GM19238 (cell line): ENCODE measurements around the gene TOR1AIP2.
"Not testable (repeated sequence)": the region's sequence is repeated elsewhere in the genome, so short reads cannot be mapped to it uniquely, and the experiment has no call there.

Experiments used
- DNase-seq: peaks from one replicate; pipeline ENCODE4 v3.0.0; 2011; ENCODE audit warnings: low spot score; ENCODE audit not compliant: insufficient read length

The TOR1AIP2 gene

DNA sequence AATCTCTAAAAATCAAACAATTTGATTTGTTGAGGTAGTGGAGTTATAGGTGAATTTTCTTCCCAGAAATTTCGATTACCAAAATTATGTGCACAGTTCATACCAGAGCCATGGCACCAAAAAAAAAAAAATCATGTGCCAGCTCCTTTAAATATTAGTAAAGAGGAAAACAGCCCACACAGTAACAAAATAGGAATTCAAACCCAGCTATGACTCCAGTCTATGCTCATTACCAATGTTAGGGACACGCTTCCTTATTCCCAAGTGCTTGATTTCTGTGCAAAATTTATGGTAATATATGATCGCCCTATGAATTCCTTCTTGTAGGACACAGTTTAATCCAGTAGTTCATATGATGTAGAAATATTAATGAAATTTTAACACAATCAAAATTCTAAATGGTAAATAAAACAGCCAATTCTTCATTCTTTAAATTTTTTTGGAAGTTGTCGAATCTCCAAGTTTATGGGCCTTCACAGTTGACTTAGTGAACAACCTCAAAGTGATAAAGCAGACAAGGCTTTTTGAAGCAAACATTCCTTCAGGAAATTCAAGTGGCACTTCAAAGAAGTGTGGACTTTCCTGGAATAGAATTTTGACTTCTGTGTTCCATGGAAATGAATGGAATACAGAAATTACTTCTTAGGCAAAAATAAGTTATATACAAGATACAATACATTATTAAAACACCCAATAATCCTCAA, 1.9 kb downstream of the TOR1AIP2 start:
- DNase-seq, result no peak

DNA sequence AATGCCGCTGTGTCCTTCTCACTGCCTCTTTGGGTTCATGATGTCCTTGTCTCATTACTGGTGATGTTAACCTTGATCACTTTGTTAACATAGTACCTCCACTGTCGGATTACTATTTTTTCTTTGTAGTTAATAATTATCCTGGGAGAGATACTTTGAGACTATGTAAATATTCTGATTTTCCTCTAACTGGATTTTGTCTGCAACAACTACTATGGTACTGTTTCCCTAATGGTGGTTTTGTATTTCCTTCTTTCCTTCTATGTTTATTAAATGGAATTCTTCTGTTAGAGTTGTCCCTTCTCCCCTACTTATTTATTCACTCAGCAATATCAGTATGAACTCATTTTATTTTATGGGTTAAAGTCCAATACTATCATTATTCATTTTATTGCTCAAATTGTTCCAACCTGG, 4.2 kb downstream of the TOR1AIP2 start:
- DNase-seq, result no peak

DNA sequence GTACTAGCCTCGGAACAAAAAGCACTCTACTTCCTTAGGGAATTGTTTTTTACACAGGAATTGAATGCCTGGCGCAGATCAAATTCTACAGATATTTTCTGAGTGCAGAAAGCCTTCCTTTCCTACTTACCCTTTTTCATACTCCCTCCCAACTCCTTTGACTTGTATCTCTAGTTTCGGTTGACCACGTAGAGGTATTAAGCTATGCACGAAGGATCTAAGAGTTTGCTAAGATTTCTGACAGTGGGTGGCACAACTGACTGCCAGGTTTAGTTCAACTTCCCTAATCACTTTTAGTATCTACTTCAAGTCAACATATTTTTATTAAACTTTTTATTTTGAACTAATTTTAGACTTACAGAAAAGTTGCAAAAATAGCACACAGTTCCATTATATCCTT, 5.0 kb downstream of the TOR1AIP2 start:
- DNase-seq, result no peak

DNA sequence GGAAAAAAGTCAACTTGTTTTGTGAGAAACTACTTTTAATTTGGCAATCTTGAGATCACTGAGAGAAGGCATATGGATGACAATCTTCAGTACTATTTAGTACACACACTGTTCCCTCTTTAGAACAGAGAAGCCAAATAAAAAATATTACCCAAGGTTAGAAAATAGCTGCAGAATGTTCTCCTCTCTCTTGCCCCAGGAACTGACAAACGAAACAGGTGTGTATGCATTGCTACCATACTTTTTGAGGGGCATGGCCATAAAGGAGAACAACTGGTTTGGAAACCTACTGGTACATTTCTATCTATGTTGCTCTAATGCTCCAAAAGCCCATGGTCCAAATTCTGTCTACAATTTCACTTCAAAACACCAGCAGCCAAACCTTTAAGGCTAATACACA, 5.7 kb downstream of the TOR1AIP2 start:
- DNase-seq, result no peak

DNA sequence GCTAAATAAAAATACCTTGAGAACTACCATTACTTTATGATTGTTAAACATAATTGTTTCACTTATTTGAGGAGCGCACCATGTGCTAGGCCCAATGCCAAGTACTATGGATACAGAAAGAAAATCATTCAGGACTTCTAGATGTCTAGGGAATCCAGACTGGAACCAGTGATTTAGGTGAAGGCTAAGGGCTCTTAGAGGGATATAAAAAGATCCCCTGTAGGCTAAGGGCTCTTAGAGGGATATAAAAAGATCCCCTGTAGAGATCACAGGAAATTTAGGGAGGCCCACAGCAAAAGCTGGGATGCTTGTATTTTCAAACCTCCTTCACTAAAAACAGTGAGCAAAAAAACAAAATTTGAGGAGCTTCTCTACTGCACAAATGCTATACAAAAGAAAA, 6.7 kb downstream of the TOR1AIP2 start:
- no peak for DNase-seq

DNA sequence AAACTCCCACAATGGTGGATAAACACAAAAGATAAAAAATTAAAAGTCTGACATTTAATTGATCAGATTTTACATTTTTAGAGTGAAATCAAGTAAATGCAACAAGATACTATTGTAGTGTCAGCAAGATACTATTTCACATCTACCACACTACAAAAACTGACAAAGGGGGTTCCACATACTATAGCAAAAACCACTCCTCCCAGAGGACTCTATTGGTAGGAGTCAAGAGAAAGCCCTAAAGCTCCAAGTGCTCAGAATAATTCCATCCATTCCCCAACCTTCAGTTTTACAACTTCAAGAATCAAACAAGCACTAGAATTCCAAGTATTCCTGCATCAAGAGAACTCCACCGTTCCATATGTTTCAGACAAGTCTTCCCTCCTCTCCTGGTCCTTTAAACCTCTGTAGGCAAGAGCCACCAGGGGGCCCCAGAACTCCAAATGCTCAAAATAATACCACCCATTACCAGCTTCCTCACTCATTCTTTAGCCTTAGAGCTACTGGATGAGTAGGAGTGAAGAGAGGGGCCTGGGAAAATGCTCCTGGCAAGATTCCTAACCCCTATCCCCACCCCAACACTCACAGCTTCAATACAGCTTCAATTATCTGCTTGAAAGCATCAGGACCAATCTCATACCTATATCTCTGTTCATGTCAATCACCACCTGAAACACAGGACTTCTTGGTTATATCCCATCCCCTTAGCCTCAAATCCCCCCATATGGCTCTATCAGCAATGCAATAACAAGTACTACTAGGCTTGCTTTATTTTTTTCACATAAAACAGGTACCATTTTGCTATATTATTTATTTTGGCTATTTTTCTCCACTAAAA, 9.9 kb downstream of the TOR1AIP2 start:
- DNase-seq, result no peak

DNA sequence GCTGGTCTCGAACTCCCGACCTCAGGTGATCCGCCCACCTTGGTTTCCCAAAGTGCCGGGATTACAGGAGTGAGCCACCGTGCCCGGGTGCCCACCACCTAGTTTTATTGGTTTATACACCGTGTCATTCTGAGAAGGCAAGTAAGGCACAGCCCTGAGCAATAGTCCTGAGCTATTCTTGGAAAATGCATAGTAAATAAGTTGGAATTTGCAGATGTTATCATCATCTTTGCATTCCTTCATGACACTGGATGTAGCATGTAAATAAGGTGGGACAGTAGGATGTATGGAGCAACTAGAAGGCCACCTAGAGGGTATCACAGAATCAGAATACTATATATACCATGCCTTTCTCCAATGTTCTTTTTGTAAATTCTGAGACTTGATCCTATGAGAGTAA, 11.0 kb downstream of the TOR1AIP2 start:
- DNase-seq, result no peak

DNA sequence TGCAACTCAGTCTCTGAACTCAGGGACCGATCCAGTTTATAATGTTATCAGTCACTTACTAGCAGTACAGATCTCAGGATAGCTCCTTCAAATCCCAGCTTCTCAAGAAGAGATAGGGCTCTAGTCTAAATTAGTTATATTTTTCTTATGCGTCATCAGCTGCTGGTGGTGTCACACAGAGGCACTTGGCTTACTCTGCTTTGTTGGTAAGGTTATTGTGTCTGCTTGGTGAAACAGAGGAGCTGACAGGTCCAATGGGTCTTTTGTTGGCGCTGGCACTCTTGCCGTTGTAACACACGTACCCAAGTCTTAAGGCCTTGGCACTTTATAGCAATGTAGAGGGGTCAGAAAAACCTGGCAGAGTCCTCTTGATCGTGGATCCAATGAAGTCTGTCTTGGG, 12.2 kb downstream of the TOR1AIP2 start:
- no peak for DNase-seq

DNA sequence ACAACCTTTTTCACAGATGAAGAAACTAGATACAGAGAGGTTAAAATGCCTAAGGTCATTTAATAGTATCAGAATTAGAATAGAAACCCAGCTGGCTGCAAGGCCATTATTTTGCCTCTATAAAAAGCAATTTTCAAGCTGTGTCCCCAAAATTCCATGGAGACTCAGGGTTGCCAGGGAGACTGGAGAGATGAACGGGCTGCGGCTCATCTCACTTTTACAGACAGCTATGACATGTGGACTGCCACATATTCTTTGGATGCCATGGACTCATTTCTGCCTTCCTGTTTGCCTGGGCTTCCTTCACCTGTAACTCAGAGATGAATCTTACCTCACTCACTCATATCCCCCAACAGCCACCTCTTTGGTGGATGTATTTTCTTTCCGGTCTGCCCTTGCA, 17.0 kb downstream of the TOR1AIP2 start:
- no peak for DNase-seq

DNA sequence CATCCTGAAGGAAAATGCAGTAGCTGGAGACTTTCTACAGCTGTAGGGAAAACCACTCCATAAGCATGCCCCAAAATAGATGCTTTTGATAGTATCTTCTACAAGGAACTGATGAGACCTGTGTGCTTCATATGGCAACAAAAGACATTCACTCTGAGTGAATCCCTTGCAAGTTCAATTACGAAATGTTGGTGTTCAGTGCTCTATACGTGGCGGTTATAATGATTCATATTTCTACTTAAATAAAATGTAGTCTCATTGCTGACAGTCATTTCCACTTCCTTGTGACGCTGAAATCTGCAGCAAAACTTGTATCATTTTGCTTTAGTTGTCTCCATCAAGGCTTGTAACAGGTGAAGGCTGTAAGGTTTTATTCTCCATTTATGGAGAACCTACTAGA, 20.6 kb downstream of the TOR1AIP2 start:
- DNase-seq, result no peak

DNA sequence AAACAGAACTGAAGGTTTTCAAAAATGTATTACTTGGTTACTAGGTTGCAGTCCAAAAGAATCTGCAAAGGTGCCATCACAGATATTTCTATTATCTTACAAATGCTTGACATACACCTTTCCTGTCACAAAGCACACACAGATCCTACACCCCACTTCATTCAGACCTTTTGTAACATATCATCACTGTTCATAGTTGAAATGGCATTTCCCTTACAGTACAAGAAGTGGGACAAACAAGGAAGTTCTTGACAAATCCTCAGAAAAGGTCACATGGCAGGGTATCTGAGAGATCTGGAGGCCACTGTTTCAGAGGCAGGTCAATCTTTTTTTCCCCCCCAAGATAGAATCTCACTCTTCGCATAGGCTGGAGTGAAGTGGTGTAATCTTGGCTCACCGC, 21.3 kb downstream of the TOR1AIP2 start:
- no peak for DNase-seq

DNA sequence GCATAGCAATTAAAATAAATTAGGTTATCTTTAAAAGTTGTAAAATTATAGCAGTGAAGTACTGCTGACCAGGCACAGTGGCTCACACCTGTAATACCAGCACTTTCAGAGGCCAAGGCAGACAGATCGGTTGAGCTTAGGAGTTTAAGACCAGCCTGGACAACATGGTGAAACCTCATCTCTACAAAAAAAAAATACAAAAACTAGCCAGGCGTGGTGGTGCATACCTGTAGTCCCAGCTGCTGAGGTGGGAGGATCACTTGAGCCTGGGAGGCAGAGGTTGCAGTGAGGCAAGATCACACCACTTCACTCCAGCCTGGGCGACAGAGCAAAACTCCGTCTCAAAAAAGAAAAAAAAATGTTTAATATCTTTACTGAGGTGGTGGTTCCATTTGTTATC, 21.8 kb downstream of the TOR1AIP2 start:
- DNase-seq, result not testable (repeated sequence)

DNA sequence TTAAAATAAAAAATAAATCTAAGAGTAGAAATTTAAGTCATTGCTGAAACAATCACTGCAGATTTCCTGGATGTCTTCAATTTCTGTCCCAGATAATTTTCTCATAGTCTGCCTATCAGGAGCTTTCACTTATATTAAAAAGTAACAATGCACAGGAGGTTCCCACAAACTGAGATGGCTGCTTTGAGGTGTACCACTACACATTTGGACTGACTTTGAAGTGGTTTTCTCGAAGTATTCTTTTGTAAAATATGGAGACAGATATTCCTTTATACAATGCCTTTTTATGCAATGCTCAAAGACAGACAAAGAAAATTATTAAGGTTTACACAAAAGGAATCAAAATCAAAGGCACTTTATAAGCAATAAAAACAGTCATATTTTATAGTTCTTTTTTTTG, 24.5 kb downstream of the TOR1AIP2 start:
- no peak for DNase-seq

DNA sequence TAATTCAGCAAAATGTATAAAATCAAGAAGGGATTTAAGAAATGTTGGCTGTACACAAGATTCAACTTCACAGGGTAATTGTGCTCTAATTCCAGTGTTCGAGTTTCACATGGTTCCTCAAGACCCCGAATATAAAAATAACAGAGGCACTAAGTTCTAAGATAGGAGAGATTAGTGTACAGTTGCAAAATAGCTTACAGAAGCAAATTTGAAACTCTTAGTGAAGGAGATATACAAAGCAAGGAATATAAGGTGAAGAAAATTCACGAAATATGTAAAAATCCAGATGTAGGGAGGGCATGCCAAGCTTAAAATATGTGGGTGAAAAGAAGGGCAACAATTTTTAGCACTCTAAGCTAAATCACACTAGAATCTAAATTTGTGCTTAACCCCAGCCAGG, 29.4 kb downstream of the TOR1AIP2 start:
- no peak for DNase-seq

DNA sequence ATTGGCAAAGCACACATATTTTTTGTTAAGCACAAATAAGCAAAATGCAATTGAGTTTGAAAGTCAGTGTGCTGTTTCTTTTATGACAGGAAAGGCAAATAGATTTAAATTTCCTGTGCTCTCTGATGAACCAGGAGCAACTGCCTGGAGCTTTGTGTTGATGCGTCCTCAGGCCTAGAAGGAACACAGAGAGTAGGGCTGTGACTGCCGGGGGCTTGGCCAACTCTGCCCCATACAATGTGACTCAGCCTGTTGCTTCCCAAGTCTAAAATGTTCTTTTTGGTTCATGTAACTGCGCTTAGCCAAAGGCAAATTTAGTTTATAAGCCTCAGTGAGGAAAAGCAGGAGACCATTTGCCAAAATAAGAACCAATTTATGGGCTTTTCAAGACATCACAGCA, 37.5 kb downstream of the TOR1AIP2 start:
- DNase-seq, result no peak

DNA sequence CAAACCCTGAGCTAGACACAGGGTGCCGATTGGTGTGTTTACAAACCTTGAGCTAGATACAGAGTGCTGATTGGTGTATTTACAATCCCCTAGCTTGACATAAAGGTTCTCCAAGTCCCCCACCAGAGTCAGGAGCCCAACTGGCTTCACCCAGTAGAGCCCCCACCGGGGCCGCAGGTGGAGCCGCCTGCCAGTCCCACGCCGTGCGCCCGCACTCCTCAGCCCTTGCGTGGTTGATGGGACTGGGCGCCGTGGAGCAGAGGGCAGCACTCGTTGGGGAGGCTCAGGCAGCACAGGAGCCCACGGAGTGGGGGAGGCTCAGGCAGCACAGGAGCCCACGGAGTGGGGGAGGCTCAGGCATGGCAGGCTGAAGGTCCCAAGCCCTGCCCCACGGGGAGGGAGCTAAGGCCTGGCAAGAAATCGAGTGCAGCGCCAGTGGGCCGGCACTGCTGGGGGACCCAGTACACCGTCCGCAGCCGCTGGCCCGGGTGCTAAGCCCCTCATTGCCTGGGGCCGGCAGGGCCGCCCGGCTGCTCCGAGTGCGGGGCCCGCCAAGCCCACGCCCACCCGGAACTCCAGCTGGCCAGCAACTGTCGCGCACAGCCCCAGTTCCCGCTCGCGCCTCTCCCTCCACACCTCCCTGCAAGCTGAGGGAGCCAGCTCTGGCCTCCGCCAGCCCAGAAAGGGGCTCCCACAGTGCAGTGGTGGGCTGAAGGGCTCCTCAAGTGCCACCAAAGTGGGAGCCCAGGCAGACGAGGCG, 40.7 kb downstream of the TOR1AIP2 start:
- DNase-seq, result not testable (repeated sequence)

DNA sequence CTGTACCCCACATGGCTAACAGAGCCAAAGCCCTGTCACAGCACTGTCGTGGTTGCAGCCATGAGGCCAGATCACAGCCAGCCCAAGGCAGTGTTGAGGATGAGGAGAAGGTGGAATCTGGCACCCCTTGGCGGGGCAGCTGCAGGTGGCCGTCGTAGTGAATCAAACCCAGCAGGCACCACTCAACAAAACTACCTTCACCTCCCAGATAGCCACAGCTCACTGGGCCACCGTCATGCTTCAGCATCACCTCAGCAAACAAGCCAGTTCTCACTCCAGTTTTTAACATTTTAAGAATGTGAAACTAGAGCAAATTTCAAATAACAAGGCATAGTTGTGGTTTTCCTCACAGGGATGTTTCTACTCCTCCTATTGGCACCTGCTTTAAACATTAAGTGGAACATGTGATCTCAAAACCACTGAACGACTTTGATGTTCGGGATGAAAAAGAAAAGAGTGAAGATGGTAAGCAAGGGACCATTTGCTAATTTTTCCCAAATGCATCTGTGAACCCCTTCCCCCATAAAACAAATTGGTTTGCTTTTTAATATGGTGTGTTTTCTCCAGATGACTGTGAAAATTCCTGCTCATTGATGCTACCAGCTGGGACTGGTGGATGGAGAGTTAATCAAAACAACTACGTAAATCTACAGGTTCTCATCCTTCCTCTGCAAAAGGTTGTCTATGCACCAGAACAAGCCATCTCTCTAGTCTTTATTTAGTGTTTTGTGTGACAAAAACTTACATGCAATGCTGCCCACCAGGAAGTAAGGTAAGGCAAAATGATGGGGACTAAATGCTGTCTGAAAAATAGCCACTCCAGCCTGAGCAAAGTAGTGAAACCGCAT, 45.5 kb downstream of the TOR1AIP2 start:
- DNase-seq, result no peak

DNA sequence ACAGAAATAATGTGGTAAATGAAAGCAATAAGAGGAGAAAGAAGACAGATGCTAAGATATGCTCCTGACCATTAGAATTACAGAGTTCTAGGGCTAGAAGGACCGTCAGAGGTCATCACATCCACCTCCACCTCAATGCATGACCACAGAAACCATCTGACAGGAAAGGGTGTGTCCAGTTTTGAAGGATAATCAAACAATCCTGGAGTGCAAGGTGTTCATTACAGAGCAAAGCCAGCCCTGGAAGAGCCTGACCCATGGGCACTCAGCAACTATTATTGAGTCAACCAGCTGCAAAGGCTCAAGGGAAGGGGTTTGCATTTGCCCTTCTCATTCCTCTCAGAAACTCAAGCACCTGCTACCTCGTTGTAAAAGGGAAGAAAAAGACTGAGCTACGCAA, 46.4 kb downstream of the TOR1AIP2 start:
- DNase-seq, result no peak

DNA sequence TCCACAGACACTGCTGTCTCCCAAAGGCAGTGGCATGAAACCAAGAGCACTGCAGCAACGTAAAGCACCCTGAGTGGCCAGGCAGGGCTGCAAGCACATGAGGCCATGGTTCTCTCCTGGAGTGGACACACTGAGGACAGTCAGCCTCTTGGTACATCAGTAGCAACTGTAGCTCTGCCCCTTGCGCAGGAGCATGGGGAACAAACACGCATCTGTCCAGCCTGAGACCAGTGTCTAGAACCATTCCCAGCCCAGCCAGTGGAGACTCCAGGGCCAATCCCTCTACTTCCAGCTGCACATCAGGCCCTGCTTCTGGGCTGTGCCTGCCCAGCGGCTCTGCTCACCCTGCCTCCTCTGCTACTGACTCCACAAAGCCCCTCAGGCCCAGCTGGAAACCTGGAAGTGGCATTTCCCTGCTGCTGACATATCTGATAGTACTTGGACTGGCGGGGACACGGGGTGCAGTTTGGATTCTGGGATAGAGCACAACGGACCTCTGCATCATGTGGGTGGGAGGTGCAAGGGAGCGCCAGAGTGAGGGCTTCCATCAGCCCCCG, 49.0 kb downstream of the TOR1AIP2 start:
- DNase-seq, result no peak

DNA sequence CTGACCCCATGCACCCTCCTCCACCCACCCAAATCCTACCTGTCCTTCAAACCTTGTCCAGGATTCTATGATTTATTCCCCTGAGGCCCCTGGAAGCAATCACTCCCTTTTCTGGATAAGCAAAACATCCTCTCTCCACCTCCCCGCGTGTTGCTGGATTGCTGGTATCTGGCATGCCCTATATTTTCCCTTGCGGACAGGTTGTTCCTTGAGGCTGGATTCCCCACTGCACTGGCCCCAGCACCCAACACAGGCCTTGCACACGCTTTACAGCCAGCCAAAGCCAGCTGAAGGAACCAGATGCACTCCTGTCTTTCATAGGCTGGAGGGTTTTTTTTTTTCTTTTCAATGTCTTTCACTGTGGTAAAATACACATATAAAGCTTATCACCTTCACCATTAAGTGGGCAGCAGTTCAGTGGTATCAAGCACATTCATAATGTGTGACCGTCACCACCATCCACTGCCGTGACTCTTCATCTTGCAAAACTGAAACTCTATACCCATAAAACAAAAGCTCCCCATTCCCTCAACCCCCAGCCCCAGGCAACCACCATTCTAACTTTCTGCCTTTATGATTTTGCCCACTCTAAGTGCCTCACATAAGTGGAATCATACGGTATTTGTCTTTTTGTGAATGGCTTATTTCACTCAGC, 50.9 kb downstream of the TOR1AIP2 start:
- DNase-seq, result no peak
